H1 (cell line): ENCODE measurements around the gene FAM234A. TPM values are rescaled to one million over a fixed set of nuclear protein-coding genes. Genes with fewer than 3 reads are reported as not detected.

Source experiments
- CTCF ChIA-PET: fragments of 300-600 bp; sonication (Branson Sonifier 250); formaldehyde crosslinking; loops from one replicate; lab custom pipeline; 2021; ENCODE audit not compliant: partially characterized antibody; lab: Charles Lee
- POLR2A ChIA-PET: fragments of 300-600 bp; sonication (Branson Sonifier 250); formaldehyde crosslinking; loops from one replicate; lab custom pipeline; 2021; ENCODE audit warnings: inconsistent platforms; ENCODE audit not compliant: partially characterized antibody; lab: Charles Lee
- DNase-seq, 2 experiments: peaks; one replicate each; pipeline versions ENCODE4 v3.0.0 to v3.0.0-alpha.2; 2010 to 2022; ENCODE audit warnings: low spot score in 2 of 2, low read depth in 1 of 2, mixed read lengths in 1 of 2
- FAIRE-seq: peaks from 2 replicates; lab custom pipeline; 2011; peaks lifted over from hg19 to GRCh38; lab: Jason Lieb, UNC
- H2AFZ ChIP-seq: 2 replicates; pipeline ENCODE4 v1.8.1; 2012; ENCODE audit warnings: low read length, inconsistent platforms
- H2AK5ac ChIP-seq: 2 replicates; pipeline ENCODE4 v1.6.1; 2013; ENCODE audit warnings: low read depth, low read length
- H2BK120ac ChIP-seq: replicated peaks from 2 replicates; pipeline ENCODE3; 2013; ENCODE audit warnings: low read depth, low read length, inconsistent platforms
- H2BK12ac ChIP-seq: 2 replicates; pipeline ENCODE4 v1.6.1; 2013; ENCODE audit warnings: low read depth, low read length
- H2BK15ac ChIP-seq: 2 replicates; pipeline ENCODE4 v1.6.1; 2013; ENCODE audit warnings: low read length
- H2BK20ac ChIP-seq: 2 replicates; pipeline ENCODE4 v1.6.1; 2013; ENCODE audit warnings: low read length
- H2BK5ac ChIP-seq: 2 replicates; pipeline ENCODE4 v1.6.1; 2013; ENCODE audit warnings: low read depth, low read length
- H3K14ac ChIP-seq: 2 replicates; pipeline ENCODE4 v1.6.1; 2013; ENCODE audit warnings: inconsistent platforms; ENCODE audit not compliant: insufficient read length
- H3K18ac ChIP-seq: 2 replicates; pipeline ENCODE4 v1.6.1; 2013; ENCODE audit warnings: low read length; ENCODE audit errors: extremely low read depth
- H3K23ac ChIP-seq: 2 replicates; pipeline ENCODE4 v1.6.1; 2013; ENCODE audit warnings: inconsistent platforms; ENCODE audit not compliant: insufficient read length
- H3K23me2 ChIP-seq: 2 replicates; pipeline ENCODE4 v1.6.1; 2013; ENCODE audit warnings: low read depth, low read length
- H3K27ac ChIP-seq: 2 replicates; pipeline ENCODE4 v1.6.1; 2011; ENCODE audit warnings: low read depth, low read length, inconsistent platforms
- H3K27me3 ChIP-seq, 4 experiments: replicated peaks in 1 of 4; 1 replicate in 1 of 4; 2 replicates in 3 of 4; pipeline versions ENCODE4 v1.6.1 to v1.8.1; 2011 to 2013; ENCODE audit warnings: low read length in 3 of 4, mild to moderate bottlenecking in 3 of 4, inconsistent platforms in 2 of 4, mixed read lengths in 2 of 4, moderate library complexity in 1 of 4; ENCODE audit not compliant: control insufficient read depth in 3 of 4, insufficient read depth in 3 of 4; ENCODE audit errors: extremely low read depth in 1 of 4
- H3K36me3 ChIP-seq, 4 experiments: 2 replicates each; pipeline versions ENCODE4 v1.6.1 to v1.8.1; 2011 to 2013; ENCODE audit warnings: mild to moderate bottlenecking in 4 of 4, low read length in 3 of 4, moderate library complexity in 2 of 4, control low read depth in 1 of 4, inconsistent platforms in 1 of 4; ENCODE audit not compliant: insufficient read depth in 4 of 4, control insufficient read depth in 2 of 4
- H3K4ac ChIP-seq: replicated peaks from 2 replicates; pipeline ENCODE3; 2013; ENCODE audit warnings: low read length, low read depth, mixed read lengths, inconsistent platforms; ENCODE audit not compliant: insufficient read length
- H3K4me1 ChIP-seq, 4 experiments: replicated peaks in 1 of 4; 1 replicate in 1 of 4; 2 replicates in 3 of 4; pipeline versions ENCODE4 v1.6.1 to v1.8.1; 2011 to 2013; ENCODE audit warnings: low read length in 3 of 4, inconsistent platforms in 2 of 4, mixed read lengths in 1 of 4; ENCODE audit not compliant: insufficient read depth in 4 of 4, control insufficient read depth in 3 of 4
- H3K4me2 ChIP-seq, 2 experiments: 2 replicates each; pipeline versions ENCODE4 v1.6.1 to v1.8.1; 2011 to 2013; ENCODE audit warnings: low read depth in 2 of 2, low read length in 2 of 2, control low read depth in 1 of 2, inconsistent platforms in 1 of 2, mild to moderate bottlenecking in 1 of 2; ENCODE audit not compliant: insufficient read depth in 1 of 2
- H3K4me3 ChIP-seq, 4 experiments: fragments of 200-600, 300-600 bp in 1 of 4; sonication (generic), shearing (Covaris generic), sonication (Bioruptor Twin) in 1 of 4; 2 replicates each; pipeline versions ENCODE4 v1.5.1 to v1.8.1; 2011 to 2016; ENCODE audit warnings: low read length in 4 of 4, low read depth in 3 of 4, control low read depth in 2 of 4, inconsistent platforms in 2 of 4, mild to moderate bottlenecking in 2 of 4, mixed read lengths in 1 of 4, moderate library complexity in 1 of 4; ENCODE audit not compliant: insufficient read depth in 2 of 4; ENCODE audit errors: extremely low read depth in 1 of 4
- H3K56ac ChIP-seq: replicated peaks from 2 replicates; pipeline ENCODE3; 2013; ENCODE audit warnings: low read depth, mild to moderate bottlenecking, mixed read lengths, low read length, inconsistent platforms; ENCODE audit not compliant: insufficient read length
- H3K79me1 ChIP-seq: 2 replicates; pipeline ENCODE4 v1.6.1; 2013; ENCODE audit warnings: low read depth, low read length, control low read depth
- H3K79me2 ChIP-seq, 2 experiments: 2 replicates each; pipeline versions ENCODE4 v1.6.1 to v1.8.1; 2012 to 2013; ENCODE audit warnings: low read length in 2 of 2, mild to moderate bottlenecking in 2 of 2, inconsistent platforms in 1 of 2; ENCODE audit not compliant: insufficient read depth in 2 of 2, control insufficient read depth in 1 of 2
- H3K9ac ChIP-seq, 4 experiments: replicated peaks in 1 of 4; 1 replicate in 1 of 4; 2 replicates in 3 of 4; pipeline versions ENCODE4 v1.6.1 to v1.8.1; 2011 to 2013; ENCODE audit warnings: low read depth in 3 of 4, low read length in 3 of 4, control low read depth in 2 of 4, mild to moderate bottlenecking in 2 of 4, moderate library complexity in 2 of 4, inconsistent platforms in 1 of 4; ENCODE audit errors: extremely low read depth in 1 of 4
- H3K9me3 ChIP-seq, 2 experiments: 2 replicates each; pipeline versions ENCODE4 v1.6.1 to v1.8.1; 2012 to 2013; ENCODE audit warnings: mild to moderate bottlenecking in 2 of 2, moderate library complexity in 2 of 2, control low read depth in 1 of 2, inconsistent platforms in 1 of 2, low read depth in 1 of 2, low read length in 1 of 2, mixed read lengths in 1 of 2; ENCODE audit not compliant: insufficient read depth in 2 of 2
- H4K20me1 ChIP-seq, 2 experiments: replicated peaks in 1 of 2; 2 replicates each; pipeline versions ENCODE3 to v1.8.1; 2011 to 2013; ENCODE audit warnings: inconsistent platforms in 2 of 2, low read length in 2 of 2, mild to moderate bottlenecking in 1 of 2; ENCODE audit not compliant: insufficient read depth in 2 of 2, control insufficient read depth in 1 of 2
- H4K5ac ChIP-seq: 2 replicates; pipeline ENCODE4 v1.6.1; 2013; ENCODE audit warnings: low read length, low read depth, mixed read lengths, inconsistent platforms; ENCODE audit not compliant: insufficient read length
- H4K8ac ChIP-seq: 2 replicates; pipeline ENCODE4 v1.8.0; 2013; ENCODE audit warnings: mild to moderate bottlenecking, moderate library complexity, low read length, inconsistent platforms; ENCODE audit not compliant: insufficient read depth; ENCODE audit errors: extremely low read depth
- H4K91ac ChIP-seq: replicated peaks from 2 replicates; pipeline ENCODE3; 2013; ENCODE audit warnings: low read length, mixed read lengths, inconsistent platforms; ENCODE audit not compliant: insufficient read length
- ATF2 ChIP-seq: IDR thresholded peaks from 2 replicates; pipeline ENCODE4 v1.6.1; 2012; ENCODE audit warnings: low read length, inconsistent platforms
- FOSL1 ChIP-seq: IDR thresholded peaks from 2 replicates; pipeline ENCODE4 v1.6.1; 2011; ENCODE audit warnings: mild to moderate bottlenecking, low read depth, low read length, moderate library complexity; ENCODE audit not compliant: insufficient read depth
- RBBP5 ChIP-seq: IDR thresholded peaks from 2 replicates; pipeline ENCODE4 v1.7.1; 2012; ENCODE audit warnings: low read depth, mild to moderate bottlenecking, inconsistent platforms, low read length, moderate library complexity, borderline replicate concordance
- RNF2 ChIP-seq: fragments of 200-900, 300-1000 bp; sonication (generic); IDR thresholded peaks from 2 replicates; pipeline ENCODE4 v1.7.1; 2016; ENCODE audit warnings: borderline replicate concordance, low read depth, mild to moderate bottlenecking, antibody characterized with exemption, low read length; ENCODE audit not compliant: poor library complexity, severe bottlenecking; ENCODE audit errors: missing control alignments
- SIN3A ChIP-seq, 2 experiments: IDR thresholded peaks in 1 of 2; conservative IDR thresholded peaks in 1 of 2; 2 replicates each; pipeline ENCODE4 v1.6.1; 2011 to 2012; ENCODE audit warnings: low read length in 2 of 2, improper control_type of control experiment in 1 of 2, low read depth in 1 of 2, mild to moderate bottlenecking in 1 of 2
- USF2 ChIP-seq: IDR thresholded peaks from 2 replicates; pipeline ENCODE4 v1.6.1; 2011; ENCODE audit warnings: low read length, improper control_type of control experiment
- whole genome bisulfite sequencing, 2 experiments: shearing (Covaris generic) in 1 of 2; methylation state at CpG; one replicate each; pipeline versions ENCODE4 v1.1.6 to v1.1.7; 2013 to 2015; ENCODE audit warnings: low lambda C conversion rate in 2 of 2, mixed read lengths in 2 of 2, inconsistent platforms in 1 of 2, low coverage in 1 of 2, missing lambda C conversion rate in 1 of 2; ENCODE audit not compliant: insufficient replicate concordance in 2 of 2, insufficient coverage in 1 of 2, insufficient read length in 1 of 2; ENCODE audit errors: extremely low coverage in 1 of 2, missing lambda C conversion rate in 1 of 2; 5-methylcytosine and 5-hydroxymethylcytosine counted together
- polyA plus RNA-seq, 7 experiments: library from polyadenylated mRNA; depleted of rRNA in 3 of 7; stranded (reverse) in 5 of 7; unstranded in 2 of 7; fragments of >200 nt in 5 of 7; fragments of 200-250 nt in 2 of 7; gene quantifications; 1 replicate in 5 of 7; 2 replicates in 1 of 7; 4 replicates in 1 of 7; pipeline versions ENCODE4 v1.2.1 to v1.2.3, GENCODE V29; 2011 to 2013; ENCODE audit warnings: missing spikeins in 2 of 7, mixed read lengths in 2 of 7
- total RNA-seq: library from RNA; stranded (reverse); fragmentation: NEBNext Ultra II Directional; extraction: Animal tissue kit (Norgen Biotek cat#: 25700); gene quantifications from 2 replicates; pipeline ENCODE4 v1.2.1, GENCODE V29; 2021

Gene FAM234A
- total and polyA plus RNA-seq, 2 of the 8 experiments (the other 6 are each of a cell fraction or from before 2014, with no cell fraction given), result 80.6 to 104 TPM

- Histone ChIP-seq H4K20me1 (peaks cover 0 to 6% of the 10 kb centered on the region in 2 experiments), H2AFZ (no peak overlapping the region), H2BK15ac (no peak overlapping the region), H3K23me2 (no peaks in the 10 kb centered on the region), H3K56ac (no peak overlapping the region), H2BK12ac (no peak overlapping the region), H4K91ac (no peak overlapping the region), H3K79me2 (no peaks in the 10 kb centered on the region), H4K8ac (no peak overlapping the region), H3K18ac (no peak overlapping the region), H3K4me1 (no peaks in the 10 kb centered on the region), H3K36me3 (peaks cover 7 to 24% (median 8%) of the 10 kb centered on the region in 4 experiments; a peak in 6 of 8 replicates), H2BK120ac (no peak overlapping the region), H3K27me3 (no peaks in the 10 kb centered on the region), H3K4me2 (no peak overlapping the region), H2AK5ac (no peak overlapping the region), H2BK20ac (no peak overlapping the region), H3K27ac (no peak overlapping the region), H3K9ac (no peak overlapping the region), H3K4ac (no peak overlapping the region), H3K79me1 (no peaks in the 10 kb centered on the region; the same call in 1 of the 2 replicates), H3K9me3 (peaks cover 0 to 5% of the 10 kb centered on the region in 2 experiments; a peak in 1 of 4 replicates), H3K14ac (no peak overlapping the region), H3K4me3 (no peak overlapping the region), H2BK5ac (no peak overlapping the region), H3K23ac (no peak overlapping the region), H4K5ac (no peak overlapping the region)
- CTCF ChIA-PET, result interaction anchor here (1.0 to 2.0 kb wide), 2 partner anchors 28 to 71 kb away, joined by 3 to 4 read pairs; no protein-coding TSS in a partner anchor
- POLR2A ChIA-PET, result interaction anchor here (0.6 to 1.3 kb wide), 3 partner anchors 9 to 61 kb away, joined by 3 read pairs; no protein-coding TSS in a partner anchor
- FAIRE-seq (no peak), DNase-seq (no peak)
- TF ChIP-seq ATF2 (no peak), SIN3A (conservative IDR thresholded peaks at IDR 0.05 in 1 of 2, IDR thresholded peaks at IDR 0.05 in 1 of 2; ENCODE audit: low read depth in 1 of 2, low read length in 2 of 2) (no peak), RNF2 (no peak), FOSL1 (no peak), RBBP5 (no peak), USF2 (no peak)
- 96% methylated on average over 38 of the region's 50 CpGs; no CpG with 5 or more reads in 1 of the 2 experiments for WGBS, 2 experiments
These were observed 56.2 kb downstream of the FAM234A start for GRCh38 chr16:290681-291405.
